Smooth muscle cell of the brain vasculature (primary cell): ENCODE measurements around the gene CDH13.

Experiments used
- DNase-seq: peaks from one replicate; pipeline ENCODE4 v3.0.0-alpha.2; 2012; ENCODE audit warnings: low read depth, low spot score

Gene CDH13

DNA sequence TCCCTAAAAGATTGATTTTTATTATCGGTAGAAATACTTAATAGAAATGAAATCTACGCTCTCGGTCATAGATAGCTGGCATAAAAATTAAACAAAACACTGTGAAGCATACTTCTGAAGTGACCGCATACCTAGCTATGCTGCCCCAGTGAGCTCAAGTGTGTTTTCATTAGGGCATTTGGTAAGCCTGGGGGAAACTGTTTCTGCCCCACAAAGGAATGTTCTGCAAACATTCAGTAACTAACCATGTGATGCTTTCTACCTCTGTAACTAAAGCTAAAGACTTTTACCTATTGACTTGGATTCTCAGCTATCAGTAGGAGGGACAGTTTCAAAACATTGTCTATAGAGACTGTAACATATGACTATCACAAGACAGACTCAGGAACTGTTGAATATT lies 1087.5 kb downstream of the CDH13 start:
- DNase-seq = no peak

DNA sequence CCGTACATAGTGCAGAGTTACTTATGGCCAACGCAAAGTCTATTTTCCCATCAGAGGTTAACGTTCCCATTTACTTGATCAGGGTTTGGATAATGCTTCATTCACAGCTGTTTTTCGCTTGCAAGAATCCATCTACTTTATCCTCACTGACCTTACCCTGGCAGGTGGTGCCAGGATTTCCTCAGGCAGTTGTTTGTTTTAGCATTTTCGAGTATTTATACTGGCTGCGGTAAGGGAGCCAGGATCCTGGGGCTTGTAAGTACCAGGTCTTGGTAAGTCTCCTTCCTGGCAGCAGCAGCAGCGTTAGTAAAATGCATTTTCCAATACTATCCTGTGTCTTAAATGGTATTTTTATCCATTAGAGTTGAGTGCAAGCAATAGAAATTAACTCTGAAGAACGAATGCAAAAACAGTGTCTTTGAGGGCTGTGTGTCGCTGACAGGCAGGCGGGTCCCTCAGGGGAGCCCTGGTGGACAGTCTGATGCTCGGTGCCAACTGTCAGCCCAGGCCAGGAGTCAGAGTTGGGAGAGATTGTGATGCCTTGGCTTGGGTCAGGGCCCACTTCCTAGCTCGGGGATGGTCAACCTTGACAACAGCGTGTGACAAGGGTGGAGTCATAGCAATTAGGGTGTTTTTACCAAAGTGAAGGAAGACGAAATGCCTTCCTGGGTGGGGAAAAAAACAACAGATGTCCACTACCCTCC lies 1088.6 kb downstream of the CDH13 start:
- peak; percentile 26 for DNase-seq

DNA sequence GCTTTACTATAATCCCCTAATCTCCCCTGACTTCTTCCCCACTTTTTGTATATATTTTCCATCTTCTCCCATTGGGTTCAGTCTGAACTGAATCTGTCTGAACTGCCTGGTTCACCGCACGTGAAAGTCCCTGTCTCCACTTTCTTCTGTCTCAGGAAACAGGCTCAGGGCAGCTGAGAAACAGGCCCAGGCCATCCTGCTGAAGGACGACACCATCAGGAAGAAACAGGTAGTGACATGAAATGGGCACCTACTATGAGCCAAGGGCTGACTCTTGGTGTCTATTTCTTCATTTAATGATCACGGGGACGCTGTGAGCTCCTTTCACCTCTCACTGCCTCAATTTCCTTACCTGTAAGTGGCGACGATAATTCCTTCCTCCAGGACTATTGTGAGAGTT lies 1090.5 kb downstream of the CDH13 start:
- no peak for DNase-seq

DNA sequence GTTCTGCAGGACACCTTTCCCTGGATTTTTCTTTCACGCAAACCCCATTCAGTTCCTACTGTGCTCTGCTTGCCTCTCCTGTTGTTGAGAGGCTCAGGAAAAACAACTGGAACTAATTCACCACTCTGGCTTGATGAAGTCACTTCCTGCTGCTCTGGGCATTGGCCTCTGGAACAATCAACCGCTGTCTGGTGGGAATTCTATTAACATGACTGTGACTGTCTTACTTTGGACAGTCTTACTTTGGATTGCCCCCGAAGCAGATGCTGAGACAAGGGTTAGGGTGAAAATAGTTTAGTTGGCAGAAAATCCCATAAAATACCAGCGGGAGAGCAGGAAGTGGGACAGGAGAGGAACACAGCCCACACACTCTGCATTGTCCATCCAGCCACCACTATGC lies 1091.0 kb downstream of the CDH13 start:
- no peak for DNase-seq

DNA sequence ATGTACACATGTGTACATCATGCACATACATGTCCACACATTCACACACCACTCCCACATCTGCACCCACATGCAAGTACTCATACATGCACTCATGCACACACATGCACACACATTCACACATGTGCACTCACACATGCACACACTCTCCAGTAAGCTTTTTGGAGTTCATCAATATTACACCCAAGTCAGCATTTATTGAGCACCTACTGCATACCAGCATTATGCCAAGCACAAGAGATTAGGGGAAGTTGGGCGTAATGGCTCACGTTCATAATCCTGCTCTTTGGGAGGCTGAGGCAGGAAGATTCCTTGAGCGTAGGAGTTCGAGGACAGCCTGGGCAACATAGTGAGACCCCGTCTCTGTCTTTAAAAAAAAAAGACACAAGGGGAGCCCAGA lies 1093.4 kb downstream of the CDH13 start:
- no peak for DNase-seq

DNA sequence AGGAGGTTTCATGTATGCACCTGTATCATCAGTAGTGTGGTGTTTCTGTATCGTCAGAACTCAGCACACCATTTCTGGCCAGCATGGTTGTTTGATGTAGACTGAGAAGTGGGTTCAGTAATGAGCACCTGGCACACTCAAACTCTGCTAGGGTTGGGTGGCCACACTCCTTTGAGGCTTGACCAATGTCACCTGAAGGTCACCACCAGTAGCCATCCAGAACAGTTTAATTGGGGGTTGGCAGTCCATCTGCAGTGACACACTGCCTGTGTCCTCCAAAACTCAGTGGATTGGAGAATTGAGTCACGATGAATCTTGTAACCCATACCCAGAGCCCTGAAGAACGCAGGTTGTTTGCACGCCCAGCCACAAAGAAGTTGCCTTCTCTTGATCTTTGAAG lies 1094.2 kb downstream of the CDH13 start:
- no peak for DNase-seq

DNA sequence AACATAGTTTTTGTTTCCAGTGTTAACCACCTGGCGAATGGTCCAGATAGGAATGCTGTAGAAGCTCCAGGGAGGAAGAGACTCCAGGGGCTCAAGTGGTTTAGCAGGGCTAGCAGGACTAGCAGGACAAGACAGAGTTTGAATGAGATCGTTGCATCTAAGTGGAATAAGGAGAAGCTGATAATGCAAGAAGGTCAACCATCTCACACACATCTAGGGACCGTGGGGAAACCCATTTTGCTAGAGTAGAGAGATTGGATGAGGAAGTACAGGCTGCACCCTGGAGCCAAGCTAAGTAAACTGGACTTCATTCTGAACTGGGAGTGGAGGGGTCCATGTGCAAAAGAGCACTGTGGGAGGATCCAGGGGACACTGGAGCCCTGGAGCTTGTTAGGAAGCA lies 1094.9 kb downstream of the CDH13 start:
- no peak for DNase-seq

DNA sequence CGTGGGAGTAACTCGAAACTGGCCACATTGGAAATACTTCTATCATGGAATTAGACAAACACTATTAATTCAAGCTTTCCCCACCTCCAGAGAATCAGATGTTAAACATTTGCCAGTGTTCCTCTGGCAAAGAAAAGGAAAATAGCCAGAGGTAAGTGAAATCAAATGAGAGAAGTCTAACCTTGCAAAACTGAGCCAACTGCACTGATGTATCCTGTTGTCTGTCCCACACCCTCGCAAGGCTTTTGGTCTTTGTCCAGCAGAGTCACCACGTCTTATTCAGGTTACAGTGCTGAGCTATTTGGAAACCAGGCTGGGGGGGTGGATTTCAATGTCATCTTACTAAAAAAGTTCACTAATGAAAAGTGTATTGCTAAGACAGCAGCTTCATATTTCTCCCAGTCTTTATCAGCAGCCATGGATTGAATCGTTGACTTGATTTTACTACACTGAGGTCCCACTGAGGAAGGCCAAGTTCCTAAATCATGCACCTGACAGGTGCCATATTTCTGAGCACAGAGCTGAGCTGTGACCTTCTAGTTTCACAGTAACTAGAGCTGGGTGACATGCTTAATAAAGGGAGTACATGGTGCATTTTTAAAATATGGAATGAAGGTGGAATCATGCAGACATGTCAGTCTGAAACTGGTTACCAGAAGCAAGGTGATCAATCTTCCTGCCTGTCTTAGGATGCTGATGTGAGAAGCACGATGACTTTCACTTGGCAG lies 1095.9 kb downstream of the CDH13 start:
- DNase-seq = no peak

DNA sequence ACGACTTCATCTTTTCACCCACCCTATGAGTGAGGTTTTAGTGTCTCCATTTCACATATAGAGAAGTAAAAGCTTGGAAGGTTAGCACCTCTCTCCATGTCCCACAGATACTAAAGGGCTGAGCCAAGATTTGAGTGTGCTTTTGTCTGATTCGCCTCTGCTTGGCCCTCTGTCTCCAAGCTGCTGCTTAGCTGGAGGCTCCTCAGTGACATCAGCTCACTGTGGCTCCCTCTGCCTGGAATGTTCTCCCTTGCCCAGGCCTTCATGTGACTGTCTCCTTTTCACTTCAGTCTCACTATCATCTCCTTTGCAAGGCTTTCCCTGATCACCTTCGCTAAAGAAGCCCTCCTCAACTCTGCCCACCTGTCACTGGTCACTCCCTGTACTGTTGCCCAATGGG lies 1096.5 kb downstream of the CDH13 start:
- DNase-seq = no peak

DNA sequence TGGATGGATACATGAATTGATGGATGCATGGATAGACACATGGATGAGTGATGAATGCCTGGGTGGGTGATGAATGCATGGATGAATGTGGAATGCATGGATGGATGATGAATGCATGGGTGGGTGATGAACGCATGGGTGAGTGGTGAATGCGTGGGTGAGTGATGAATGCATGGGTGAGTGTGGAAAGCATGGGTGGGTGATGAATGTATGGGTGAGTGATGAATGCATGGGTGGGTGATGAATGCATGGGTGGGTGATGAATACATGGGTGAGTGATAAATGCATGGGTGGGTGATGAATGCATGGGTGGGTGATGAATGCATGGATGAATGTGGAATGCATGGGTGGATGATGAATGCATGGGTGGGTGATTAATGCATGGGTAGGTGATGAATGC lies 1097.1 kb downstream of the CDH13 start:
- DNase-seq = no peak

DNA sequence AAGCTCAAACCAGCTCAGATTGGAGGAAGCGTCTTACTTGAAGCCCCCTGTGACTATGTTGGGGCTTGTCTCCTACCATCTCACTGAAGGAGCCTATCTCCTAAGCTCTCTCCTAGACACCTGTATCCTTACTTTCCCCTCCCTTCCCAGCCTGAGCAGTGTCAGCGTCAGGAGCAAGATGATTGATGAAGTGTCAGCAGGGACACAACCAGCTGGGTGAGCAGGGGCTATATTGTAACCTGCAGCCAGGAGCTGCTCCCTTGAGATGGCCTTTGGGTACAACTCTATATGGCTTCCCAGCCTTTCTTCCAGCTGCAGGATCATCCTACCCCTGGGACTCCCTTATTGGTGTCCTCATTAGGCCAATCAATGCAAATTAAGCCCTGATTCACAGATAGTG lies 1097.8 kb downstream of the CDH13 start:
- DNase-seq = no peak

DNA sequence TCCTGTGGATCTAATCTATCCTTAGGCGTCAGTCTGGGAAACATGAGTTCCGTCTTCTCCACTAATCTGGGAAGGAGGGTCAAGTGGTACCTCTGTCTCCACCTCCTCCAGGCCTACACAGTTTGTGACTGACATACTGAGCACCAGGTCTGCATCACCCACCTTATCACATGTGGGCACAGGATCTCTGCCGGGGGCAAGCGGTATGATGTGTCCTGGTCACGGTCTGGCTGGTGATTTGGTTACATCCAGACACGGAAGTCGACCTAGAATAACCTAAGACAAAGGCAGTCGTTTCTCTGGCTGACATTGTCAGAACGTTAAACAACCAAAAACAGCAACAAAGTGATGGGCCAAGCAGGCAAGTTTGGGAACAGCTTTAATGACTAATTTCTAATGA lies 1098.5 kb downstream of the CDH13 start:
- DNase-seq = no peak

DNA sequence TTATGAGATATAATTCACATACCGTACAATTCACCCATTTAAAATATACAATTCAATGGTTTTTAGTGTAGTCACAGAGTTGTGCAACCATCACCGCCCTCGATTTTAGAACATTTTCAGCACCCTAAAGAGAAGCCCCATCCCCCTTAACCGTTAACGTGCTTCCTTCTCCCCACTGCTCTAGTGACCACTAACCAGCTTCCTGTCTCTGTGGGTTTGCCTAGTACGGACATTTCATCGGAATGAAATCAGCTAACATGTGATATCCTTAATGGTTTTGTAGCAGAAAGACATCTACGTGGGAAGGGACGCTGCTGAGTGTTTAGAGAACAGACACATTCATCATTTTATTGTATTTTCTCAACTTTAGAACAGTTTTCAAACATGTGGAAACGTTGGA lies 1100.2 kb downstream of the CDH13 start:
- DNase-seq = no peak

DNA sequence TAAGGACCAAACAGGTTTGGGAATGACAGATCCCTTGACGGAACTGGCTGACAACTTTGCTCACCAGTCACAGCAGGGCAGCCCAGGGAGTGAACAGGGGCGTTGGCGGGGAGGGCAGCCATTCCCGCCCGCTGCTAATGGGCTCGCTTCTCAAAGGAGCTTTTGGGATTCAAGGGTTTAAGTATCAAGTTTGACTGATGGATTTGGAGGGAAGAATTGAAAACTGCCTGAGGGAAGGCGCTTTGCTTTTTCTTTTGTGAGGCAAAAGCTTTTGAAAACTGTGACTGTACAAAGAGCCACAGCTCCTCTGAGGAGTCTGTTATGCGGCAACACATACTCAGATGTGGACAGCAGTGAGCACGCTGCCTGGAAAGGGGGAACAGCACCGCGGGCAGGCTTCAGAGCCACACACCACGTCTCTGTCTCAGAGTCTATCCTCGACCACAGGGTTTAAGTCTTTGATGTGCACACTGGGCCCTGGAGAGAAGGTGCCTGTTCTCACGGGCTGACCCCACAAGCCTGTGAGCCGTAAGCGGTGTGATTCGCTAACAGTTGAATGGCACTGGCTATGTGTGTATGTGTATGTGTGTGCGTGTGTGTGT lies 1101.1 kb downstream of the CDH13 start:
- DNase-seq = no peak

DNA sequence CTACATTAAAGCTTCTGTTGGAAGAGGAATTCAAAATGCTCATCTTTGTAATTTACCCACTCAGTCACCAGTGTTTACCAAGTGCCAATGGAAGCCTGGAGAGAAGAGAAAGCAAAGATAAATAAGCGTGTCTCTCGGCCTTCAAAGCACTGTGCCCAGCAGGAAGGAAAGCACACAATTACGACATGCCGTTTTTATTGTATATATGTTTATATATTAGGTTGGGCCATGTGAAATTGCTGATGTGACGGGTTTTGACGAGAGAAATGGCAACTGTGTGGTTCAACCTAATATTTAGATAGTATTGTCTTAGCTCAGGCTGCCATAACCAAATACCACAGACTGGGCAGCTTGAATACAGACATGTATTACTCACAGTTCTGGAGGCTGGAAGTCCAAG lies 1101.7 kb downstream of the CDH13 start:
- no peak for DNase-seq

DNA sequence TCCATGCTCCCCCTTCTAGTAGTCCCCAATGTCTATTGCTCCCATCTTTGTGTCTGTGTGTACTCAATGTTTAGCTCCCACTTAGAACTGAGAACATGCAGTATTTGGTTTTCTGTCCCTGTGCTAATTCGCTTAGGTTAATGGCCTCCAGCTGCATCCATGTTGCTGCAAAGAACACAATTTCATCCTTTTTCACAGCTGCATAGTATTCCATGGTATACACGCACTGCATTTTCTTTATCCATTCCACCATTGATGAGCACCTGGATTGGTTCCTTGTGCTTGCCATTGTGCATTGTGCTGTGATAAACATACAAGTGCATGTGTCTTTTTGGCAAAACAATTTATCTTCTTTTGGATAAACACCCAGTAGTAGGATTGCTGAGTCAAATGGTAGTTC lies 1104.0 kb downstream of the CDH13 start:
- no peak for DNase-seq

DNA sequence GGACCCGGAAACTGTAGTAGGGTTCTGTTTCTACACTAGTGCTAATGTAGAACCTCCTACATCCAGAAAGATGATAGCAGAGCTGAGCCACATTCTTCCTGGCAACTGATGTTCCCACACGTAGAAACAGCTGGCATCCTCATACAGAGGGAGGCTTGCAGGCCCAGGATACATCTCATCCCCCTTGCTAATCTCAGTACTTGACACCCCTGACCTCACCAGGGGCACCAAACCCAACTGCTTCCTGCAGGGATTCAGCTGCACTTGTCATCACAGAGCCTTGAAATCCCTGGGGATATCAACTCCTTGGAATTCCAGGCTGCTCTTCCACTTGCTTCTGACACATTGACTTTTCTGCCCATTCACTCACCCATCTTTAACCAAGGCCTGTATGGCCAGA lies 1105.8 kb downstream of the CDH13 start:
- DNase-seq = no peak

DNA sequence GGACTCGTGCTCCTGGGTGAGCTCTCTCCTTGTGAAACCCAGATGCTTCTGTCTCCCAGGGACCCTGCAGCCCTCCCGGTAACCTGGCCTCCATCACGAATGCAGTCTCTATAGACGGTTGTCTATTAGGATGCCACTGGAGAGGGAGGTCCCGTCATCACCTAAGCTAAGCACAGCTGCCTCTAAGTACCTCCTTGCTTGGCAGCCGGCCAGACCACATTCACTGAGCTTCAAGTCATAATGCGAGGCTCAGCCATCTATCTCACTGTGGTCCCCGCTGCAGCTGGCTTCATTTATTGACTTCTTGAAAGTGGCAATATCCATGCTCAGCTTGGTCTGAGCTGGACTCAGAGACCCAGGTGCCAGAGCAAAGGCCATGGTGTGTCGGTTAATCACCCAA lies 1106.5 kb downstream of the CDH13 start:
- DNase-seq = no peak

DNA sequence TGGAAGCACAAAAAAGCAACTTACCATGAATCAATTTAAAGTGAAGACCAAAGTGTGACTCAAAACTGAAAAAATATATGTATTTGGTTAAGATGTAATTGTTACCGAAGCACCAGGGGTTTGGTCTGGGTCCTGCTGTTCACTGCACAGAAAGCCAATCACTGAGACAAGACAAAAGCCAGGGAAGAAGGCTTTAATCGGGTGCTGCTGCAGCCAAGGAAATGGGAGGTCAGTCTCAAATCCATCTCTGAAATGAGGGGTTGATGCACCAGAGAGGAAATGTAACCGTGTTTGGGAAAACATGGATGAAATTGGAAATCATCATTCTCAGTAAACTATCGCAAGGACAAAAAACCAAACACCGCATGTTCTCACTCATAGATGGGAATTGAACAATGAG lies 1107.4 kb downstream of the CDH13 start:
- no peak for DNase-seq

DNA sequence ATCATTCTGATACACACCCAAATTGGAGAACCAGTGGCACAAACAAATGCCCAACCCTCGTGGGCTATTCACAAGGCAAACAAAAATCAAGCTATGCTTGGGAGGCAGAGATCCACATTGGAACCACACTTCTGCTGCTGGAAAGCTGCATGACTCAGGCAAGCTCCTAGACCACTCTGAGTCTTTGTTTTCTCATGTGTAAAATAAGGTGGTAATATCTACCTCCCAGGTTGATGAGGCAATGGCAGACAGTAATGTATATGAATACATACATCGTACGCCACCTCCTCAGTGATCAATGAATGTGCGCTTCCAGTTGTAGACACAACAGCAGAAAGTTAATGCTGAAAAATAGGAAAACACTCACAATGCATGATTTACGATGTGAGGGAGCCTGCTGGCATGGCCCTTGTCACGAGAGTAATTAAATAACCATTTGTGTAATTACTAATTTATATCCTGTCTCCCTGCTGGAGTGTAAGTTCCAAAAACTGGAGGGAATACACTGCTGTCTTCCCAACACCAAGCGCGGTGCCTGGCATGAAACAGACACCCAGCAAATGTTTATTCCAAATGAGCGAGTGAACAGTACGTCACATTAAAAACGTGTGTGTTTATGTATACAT lies 1111.1 kb downstream of the CDH13 start:
- no peak for DNase-seq

DNA sequence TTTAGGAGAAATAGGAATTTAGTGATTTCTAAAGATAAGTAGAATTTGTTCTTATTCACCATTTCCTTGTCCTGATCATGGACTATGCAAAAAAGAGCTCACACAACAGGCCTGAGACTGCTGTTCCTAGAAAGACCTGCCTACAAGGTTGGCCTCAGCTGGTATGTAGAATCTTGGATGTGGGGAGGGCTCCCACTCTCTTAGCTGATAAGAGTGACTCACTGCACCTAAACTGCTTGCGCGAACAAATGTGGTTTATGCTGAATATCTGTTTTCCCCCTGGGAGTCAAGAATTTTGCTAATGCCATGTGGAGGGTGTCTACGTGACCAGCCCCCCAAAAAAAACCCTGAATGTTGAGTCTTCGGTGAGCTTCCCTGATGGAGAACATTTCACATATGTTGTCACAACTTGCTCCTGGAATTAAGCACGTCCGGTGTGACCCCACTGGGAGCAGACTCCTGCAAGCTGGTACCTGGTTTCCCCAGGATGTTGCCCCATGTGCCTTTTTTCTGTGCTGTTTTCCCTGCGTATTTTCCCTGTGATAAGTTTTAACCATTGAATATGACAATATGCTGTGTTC lies 1112.2 kb downstream of the CDH13 start:
- DNase-seq = no peak

DNA sequence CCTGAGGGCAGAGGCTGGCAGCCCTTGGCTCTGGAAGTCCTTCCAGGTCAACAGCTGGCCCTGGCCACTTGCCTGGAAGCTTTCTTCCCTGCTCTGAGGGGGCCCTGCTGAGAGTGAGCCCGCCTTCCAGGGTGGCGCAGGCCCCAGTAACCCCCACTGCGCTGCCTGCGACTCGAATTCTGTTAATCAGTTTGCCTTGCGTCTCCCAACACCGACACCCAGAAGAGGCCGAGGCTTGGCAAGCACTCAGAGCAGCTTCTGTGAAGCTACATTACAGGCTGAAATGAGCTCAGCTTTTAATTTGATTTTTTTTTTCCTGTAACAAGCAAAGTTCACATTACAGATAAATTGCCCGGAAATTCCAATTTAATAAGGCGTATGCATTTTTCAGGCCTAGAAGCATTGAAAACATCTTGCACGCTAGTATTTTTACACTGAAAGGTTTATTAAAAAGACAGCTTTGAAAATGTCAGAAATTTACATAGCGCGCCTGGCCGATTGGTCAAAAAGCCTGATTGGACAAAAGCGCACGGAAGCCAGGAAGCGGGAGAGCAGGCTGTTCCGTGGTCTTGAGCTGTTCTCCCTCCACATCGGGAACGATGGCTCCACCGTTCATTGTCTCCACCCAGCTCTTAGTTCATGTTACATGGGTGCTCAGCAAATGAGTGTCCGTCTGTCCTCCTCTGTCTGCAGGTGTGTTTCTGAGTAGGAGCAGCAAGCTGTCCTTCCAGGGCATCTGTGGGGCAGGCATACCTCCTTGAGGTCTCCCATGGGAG lies 1115.5 kb downstream of the CDH13 start:
- no peak for DNase-seq
